ENCODE measurements around the gene MTREX. TPM values are rescaled to one million over a fixed set of nuclear protein-coding genes. Genes with fewer than 3 reads are reported as not detected.

MTREX gene
- total RNA-seq, 1 donor: 73.8 TPM

DNA sequence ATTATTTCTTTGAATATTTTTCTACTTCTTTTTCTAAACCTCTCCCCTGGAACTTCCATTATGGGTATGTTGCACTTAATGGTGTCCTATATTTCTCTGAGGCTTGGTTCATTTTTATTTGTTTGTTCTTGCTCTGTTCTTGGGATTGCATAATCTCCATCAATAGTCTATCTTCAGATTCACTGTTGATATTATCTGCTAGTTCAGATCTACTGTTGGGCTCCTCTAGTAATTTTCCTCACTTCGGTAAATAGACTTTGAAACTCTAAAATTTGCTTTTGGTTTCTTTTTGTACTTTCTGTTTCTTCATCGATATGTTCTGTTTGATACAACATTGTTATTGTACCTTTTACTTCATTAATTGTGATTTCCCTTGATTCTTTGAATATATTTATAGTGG lies 76.3 kb downstream of the MTREX start:
- peaks cover 14% of the 10 kb centered on the region for H3K36me3 ChIP-seq (ENCODE audit: insufficient read depth, low read length)
- no peak overlapping the region for H3K4me2 ChIP-seq (ENCODE audit: insufficient read depth, low read length)
- no peak overlapping the region for H2AFZ ChIP-seq (ENCODE audit: low read length)
- no peaks in the 10 kb centered on the region for H4K20me1 ChIP-seq (ENCODE audit: insufficient read depth, low read length)
- no peak for DNase-seq (ENCODE audit: insufficient read length, low spot score, missing footprints)
- TF ChIP-seq, protein P1, sequence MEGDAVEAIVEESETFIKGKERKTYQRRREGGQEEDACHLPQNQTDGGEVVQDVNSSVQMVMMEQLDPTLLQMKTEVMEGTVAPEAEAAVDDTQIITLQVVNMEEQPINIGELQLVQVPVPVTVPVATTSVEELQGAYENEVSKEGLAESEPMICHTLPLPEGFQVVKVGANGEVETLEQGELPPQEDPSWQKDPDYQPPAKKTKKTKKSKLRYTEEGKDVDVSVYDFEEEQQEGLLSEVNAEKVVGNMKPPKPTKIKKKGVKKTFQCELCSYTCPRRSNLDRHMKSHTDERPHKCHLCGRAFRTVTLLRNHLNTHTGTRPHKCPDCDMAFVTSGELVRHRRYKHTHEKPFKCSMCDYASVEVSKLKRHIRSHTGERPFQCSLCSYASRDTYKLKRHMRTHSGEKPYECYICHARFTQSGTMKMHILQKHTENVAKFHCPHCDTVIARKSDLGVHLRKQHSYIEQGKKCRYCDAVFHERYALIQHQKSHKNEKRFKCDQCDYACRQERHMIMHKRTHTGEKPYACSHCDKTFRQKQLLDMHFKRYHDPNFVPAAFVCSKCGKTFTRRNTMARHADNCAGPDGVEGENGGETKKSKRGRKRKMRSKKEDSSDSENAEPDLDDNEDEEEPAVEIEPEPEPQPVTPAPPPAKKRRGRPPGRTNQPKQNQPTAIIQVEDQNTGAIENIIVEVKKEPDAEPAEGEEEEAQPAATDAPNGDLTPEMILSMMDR (IDR thresholded peaks at IDR 0.05; ENCODE audit: extremely low read depth, low read depth, low read length): no peak
- no peaks in the 10 kb centered on the region for H3K9me3 ChIP-seq (ENCODE audit: low read depth, low read length)
- peaks cover 3% of the 10 kb centered on the region for H3K4me1 ChIP-seq (ENCODE audit: insufficient read depth, low read length)
- H3K27ac ChIP-seq (ENCODE audit: low read depth, low read length): no peak overlapping the region
- H3K27me3 ChIP-seq (ENCODE audit: insufficient read depth, low read length): no peaks in the 10 kb centered on the region
- peaks cover 4% of the 10 kb centered on the region for H3K79me2 ChIP-seq (ENCODE audit: insufficient read depth, low read length)
- H3K4me3 ChIP-seq (ENCODE audit: insufficient read depth, low read length): no peak overlapping the region

DNA sequence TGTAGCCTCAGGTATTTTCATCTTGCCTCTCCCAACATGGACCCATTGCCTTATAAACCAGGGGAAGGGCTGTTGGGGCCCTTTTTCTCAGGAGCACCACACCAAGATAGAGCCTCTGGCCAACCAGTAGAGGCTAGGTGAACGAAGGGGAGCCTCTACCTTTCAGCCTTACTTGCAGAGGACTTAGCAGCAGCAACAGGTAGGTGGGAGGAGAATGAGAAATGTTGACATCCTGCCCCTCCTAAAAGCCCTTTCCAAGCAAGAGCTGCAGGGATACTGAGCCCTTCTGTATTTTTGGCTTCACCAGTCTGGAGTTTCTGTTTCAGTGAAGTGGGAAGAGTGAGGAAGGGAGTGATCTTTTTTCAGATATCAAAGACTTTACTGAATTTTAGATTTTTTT lies 77.4 kb downstream of the MTREX start:
- Histone ChIP-seq H3K79me2 (ENCODE audit: insufficient read depth, low read length) (peaks cover 4% of the 10 kb centered on the region), H3K9me3 (ENCODE audit: low read depth, low read length) (no peaks in the 10 kb centered on the region), H3K27ac (ENCODE audit: low read depth, low read length) (no peak overlapping the region), H3K27me3 (ENCODE audit: insufficient read depth, low read length) (no peaks in the 10 kb centered on the region), H4K20me1 (ENCODE audit: insufficient read depth, low read length) (no peaks in the 10 kb centered on the region), H3K4me2 (ENCODE audit: insufficient read depth, low read length) (no peak overlapping the region), H3K4me1 (ENCODE audit: insufficient read depth, low read length) (no peaks in the 10 kb centered on the region), H2AFZ (ENCODE audit: low read length) (no peak overlapping the region), H3K36me3 (ENCODE audit: insufficient read depth, low read length) (peaks cover 7% of the 10 kb centered on the region), H3K4me3 (ENCODE audit: insufficient read depth, low read length) (no peak overlapping the region)
- TF ChIP-seq, protein P1 (IDR thresholded peaks at IDR 0.05; ENCODE audit: extremely low read depth, low read depth, low read length): no peak
- no peak for DNase-seq (ENCODE audit: insufficient read length, low spot score, missing footprints)

DNA sequence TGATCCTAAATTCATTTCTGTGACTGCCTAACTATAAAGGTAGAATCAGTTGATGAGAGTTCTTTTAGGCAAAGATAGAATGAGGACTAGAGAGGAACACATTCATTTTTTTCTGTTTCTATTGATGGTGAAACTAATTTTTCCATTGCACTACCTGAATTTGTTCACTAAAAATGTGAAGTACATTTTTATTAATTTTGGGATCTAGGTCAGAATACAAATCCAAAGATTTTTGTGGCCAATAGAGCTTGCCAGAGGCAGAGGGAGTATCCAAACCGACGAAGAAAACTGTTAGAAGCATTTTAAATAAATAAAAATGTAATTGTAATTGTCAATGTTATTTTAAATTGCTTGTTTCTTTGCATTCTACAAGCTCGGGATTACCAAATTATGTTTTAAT lies 78.1 kb downstream of the MTREX start:
- Histone ChIP-seq H3K9me3 (ENCODE audit: low read depth, low read length) (no peaks in the 10 kb centered on the region), H2AFZ (ENCODE audit: low read length) (no peak overlapping the region), H3K4me3 (ENCODE audit: insufficient read depth, low read length) (no peak overlapping the region), H3K79me2 (ENCODE audit: insufficient read depth, low read length) (peaks cover 4% of the 10 kb centered on the region), H3K4me1 (ENCODE audit: insufficient read depth, low read length) (no peaks in the 10 kb centered on the region), H3K27ac (ENCODE audit: low read depth, low read length) (no peak overlapping the region), H3K27me3 (ENCODE audit: insufficient read depth, low read length) (no peaks in the 10 kb centered on the region), H3K4me2 (ENCODE audit: insufficient read depth, low read length) (no peak overlapping the region), H4K20me1 (ENCODE audit: insufficient read depth, low read length) (no peaks in the 10 kb centered on the region), H3K36me3 (ENCODE audit: insufficient read depth, low read length) (peaks cover 7% of the 10 kb centered on the region)
- no peak for DNase-seq (ENCODE audit: insufficient read length, low spot score, missing footprints)
- TF ChIP-seq, protein P1 (IDR thresholded peaks at IDR 0.05; ENCODE audit: extremely low read depth, low read depth, low read length): no peak

DNA sequence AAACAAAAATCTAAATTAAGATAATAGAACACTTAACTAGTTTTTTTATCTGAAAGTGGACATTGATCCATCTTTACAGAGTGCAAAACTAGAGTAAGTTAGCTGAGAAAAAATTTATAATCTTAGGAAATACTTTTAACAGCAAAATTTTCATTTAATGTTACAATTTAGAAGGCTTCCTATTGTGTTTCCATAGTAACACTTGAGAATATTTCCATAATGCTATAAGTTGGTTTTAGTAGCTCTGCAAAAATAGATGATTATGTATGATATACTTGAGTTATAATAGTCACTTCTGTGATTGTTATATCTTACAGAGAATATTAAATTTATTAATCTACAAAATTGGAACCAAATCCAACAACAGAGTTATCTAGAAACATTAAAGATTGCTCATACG lies 78.6 kb downstream of the MTREX start:
- H3K4me1 ChIP-seq (ENCODE audit: insufficient read depth, low read length): no peaks in the 10 kb centered on the region
- no peak overlapping the region for H2AFZ ChIP-seq (ENCODE audit: low read length)
- TF ChIP-seq, protein P1 (IDR thresholded peaks at IDR 0.05; ENCODE audit: extremely low read depth, low read depth, low read length): no peak
- H3K79me2 ChIP-seq (ENCODE audit: insufficient read depth, low read length): peaks cover 4% of the 10 kb centered on the region
- H3K4me3 ChIP-seq (ENCODE audit: insufficient read depth, low read length): no peak overlapping the region
- no peak for DNase-seq (ENCODE audit: insufficient read length, low spot score, missing footprints)
- H3K9me3 ChIP-seq (ENCODE audit: low read depth, low read length): no peaks in the 10 kb centered on the region
- H3K4me2 ChIP-seq (ENCODE audit: insufficient read depth, low read length): no peak overlapping the region
- no peak overlapping the region for H3K27ac ChIP-seq (ENCODE audit: low read depth, low read length)
- peaks cover 7% of the 10 kb centered on the region for H3K36me3 ChIP-seq (ENCODE audit: insufficient read depth, low read length)
- H4K20me1 ChIP-seq (ENCODE audit: insufficient read depth, low read length): no peaks in the 10 kb centered on the region
- H3K27me3 ChIP-seq (ENCODE audit: insufficient read depth, low read length): no peaks in the 10 kb centered on the region

Data from osteoblast (primary cell).